Glutamatergic neuron (in vitro differentiated cells): ENCODE measurements around the gene DDX27. TPM values are rescaled to one million over a fixed set of nuclear protein-coding genes. Genes with fewer than 3 reads are reported as not detected.

ENCODE experiments used
- DNase-seq: peaks from one replicate; pipeline ENCODE4 v3.0.0; 2022
- H3K27ac Mint-ChIP-seq: one replicate; pipeline ENCODE4 v1.8.0; 2020; ENCODE audit warnings: mild to moderate bottlenecking, mixed read lengths, inconsistent platforms; ENCODE audit not compliant: unreplicated experiment
- H3K27me3 Mint-ChIP-seq: one replicate; pipeline ENCODE4 v1.8.0; 2020; ENCODE audit warnings: mild to moderate bottlenecking, moderate library complexity, mixed read lengths, inconsistent platforms; ENCODE audit not compliant: unreplicated experiment
- H3K36me3 Mint-ChIP-seq: one replicate; pipeline ENCODE4 v1.8.0; 2020; ENCODE audit warnings: mild to moderate bottlenecking, mixed read lengths, inconsistent platforms; ENCODE audit not compliant: unreplicated experiment
- H3K4me1 Mint-ChIP-seq: one replicate; pipeline ENCODE4 v1.8.0; 2020; ENCODE audit warnings: mild to moderate bottlenecking, low read depth, mixed read lengths, inconsistent platforms; ENCODE audit not compliant: unreplicated experiment
- H3K4me3 Mint-ChIP-seq: one replicate; pipeline ENCODE4 v1.8.0; 2020; ENCODE audit warnings: mild to moderate bottlenecking, mixed read lengths, inconsistent platforms; ENCODE audit not compliant: unreplicated experiment
- H3K9me3 Mint-ChIP-seq: one replicate; pipeline ENCODE4 v1.8.0; 2020; ENCODE audit warnings: mild to moderate bottlenecking, moderate library complexity, mixed read lengths, inconsistent platforms; ENCODE audit not compliant: unreplicated experiment
- total RNA-seq: library from RNA; stranded (reverse); fragmentation: NEBNext Ultra II Directional; extraction: Animal tissue kit (Norgen Biotek cat#: 25700); gene quantifications from one replicate; pipeline ENCODE4 v1.2.1, GENCODE V29; 2021; ENCODE audit not compliant: unreplicated experiment
- TF ChIP-seq, protein P1 (sequence below): fragments of 200-600 bp; sonication (generic); IDR thresholded peaks from one replicate; pipeline ENCODE4 v1.5.0; 2021; ENCODE audit not compliant: partially characterized antibody, unreplicated experiment

DDX27 gene
- total RNA-seq, 1 donor from 2014 or later: 31.4 TPM

DNA sequence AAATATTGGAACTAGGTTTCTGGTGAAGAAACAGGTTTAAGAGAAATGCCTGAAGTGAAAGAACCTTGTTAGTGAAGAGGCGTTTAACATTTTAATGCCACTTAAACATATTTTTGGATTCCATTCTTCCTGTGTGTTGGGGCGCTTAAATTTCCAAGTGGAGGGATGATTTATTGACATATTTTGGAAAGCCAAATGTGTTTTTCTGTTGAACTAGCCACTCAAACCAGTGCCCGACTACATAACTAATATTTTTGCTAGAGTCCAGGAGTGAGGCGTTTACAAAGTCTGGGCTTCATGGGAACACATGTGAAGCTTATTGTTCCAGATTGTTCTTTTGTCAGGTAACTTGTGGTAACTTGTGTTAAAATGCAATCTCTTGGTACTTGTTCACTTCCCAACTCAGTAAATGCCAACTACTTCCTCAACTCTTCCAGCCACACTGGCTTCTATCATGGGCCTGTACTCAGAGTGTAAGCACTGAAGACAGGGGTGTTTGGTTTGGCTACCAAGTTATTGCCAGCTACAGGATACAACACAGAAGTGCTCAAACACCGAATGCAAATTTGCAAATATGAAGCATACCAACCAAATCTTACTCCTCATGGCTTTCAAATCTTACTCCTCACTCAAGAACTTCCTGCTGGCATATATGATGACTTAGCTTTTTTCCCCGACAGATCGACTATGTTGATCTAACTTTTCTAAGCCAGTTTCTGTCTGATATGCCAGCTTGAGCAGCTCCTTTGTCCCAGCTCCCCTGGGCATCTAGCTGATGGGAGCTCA lies 60.7 kb downstream of the DDX27 start:
- no peak for DNase-seq
- Mint-ChIP-seq H3K9me3 (peaks cover 38% of the 10 kb centered on the region), H3K36me3 (peaks cover 49% of the 10 kb centered on the region), H3K4me3 (peak overlapping the region; percentile 99), H3K4me1 (peaks cover 43% of the 10 kb centered on the region), H3K27me3 (peaks cover 18% of the 10 kb centered on the region), H3K27ac (peak overlapping the region; percentile 96)
- TF ChIP-seq, protein P1, sequence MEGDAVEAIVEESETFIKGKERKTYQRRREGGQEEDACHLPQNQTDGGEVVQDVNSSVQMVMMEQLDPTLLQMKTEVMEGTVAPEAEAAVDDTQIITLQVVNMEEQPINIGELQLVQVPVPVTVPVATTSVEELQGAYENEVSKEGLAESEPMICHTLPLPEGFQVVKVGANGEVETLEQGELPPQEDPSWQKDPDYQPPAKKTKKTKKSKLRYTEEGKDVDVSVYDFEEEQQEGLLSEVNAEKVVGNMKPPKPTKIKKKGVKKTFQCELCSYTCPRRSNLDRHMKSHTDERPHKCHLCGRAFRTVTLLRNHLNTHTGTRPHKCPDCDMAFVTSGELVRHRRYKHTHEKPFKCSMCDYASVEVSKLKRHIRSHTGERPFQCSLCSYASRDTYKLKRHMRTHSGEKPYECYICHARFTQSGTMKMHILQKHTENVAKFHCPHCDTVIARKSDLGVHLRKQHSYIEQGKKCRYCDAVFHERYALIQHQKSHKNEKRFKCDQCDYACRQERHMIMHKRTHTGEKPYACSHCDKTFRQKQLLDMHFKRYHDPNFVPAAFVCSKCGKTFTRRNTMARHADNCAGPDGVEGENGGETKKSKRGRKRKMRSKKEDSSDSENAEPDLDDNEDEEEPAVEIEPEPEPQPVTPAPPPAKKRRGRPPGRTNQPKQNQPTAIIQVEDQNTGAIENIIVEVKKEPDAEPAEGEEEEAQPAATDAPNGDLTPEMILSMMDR: no peak

DNA sequence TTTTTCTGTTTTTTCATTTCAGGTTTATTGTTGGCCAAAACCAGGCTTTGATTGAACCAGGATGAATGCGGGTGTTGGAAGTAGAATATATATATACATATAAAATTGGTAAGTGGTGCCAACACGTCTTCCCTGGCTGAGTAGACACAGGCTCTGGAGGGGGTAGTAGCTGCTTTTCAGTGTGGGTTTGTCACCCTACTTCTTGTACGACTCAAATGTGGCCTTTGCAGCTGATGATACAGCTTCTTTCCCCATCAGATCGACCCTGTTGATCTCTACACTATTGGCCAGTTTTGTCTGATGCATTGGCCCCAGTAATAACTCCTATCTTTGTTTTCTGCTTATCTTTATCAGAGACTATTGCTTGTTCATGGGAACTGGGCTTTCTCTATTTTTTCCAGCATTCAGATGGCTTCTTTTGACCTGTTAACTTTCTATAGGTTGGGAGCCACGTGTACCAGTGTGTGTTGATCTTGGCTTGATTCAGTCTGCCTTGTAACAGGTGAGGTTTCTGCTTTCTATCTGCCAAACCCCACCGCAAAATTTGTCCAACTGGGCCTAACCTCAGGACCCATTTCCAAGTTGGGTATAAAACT lies 61.3 kb downstream of the DDX27 start:
- TF ChIP-seq, protein P1: no peak
- H3K9me3 Mint-ChIP-seq: peaks cover 38% of the 10 kb centered on the region
- H3K4me3 Mint-ChIP-seq: peak overlapping the region; percentile 99
- peaks cover 56% of the 10 kb centered on the region for H3K36me3 Mint-ChIP-seq
- H3K27ac Mint-ChIP-seq: peak overlapping the region; percentile 52
- peaks cover 18% of the 10 kb centered on the region for H3K27me3 Mint-ChIP-seq
- H3K4me1 Mint-ChIP-seq: peaks cover 44% of the 10 kb centered on the region
- no peak for DNase-seq

DNA sequence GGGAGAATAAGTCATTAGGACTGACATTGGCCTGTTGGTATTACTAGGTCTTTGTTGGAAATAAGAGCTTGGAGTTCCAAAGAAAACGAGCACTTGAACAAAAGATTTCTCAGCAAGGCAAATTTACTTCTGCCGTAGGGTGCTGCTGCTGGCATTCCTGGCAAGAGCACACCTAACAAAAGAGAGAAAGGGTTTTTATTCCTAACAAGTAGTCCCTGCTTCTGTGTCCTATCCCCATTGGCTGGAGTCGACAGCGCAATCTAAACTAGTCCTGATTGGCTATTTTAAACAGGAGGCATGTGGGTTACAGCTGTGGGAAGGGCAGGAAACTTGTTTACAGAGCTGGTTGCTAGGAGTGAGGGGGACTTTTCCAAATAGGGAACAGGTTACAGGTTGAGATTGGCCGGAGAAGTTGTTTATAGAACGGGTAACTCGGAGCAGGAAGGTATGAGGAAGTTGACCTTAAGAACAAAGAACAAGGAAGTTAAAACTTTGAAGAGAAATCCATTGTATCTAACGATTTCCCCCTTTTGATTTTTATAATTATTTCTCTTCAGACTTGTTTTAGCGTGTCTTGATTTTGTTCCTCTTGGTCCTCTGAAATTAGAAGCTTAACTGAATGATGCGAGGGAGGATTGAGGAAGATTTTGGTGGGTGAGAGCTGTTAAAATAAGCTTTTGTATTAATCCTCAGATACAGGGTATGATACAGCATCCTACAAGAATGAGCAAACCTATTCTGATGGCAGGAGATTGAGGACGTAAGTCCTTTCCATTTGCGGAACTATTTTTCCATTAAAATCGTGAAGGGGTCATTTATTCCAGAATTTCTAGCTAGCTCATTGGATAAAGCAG lies 62.1 kb downstream of the DDX27 start:
- Mint-ChIP-seq H3K27me3 (peaks cover 22% of the 10 kb centered on the region), H3K36me3 (peaks cover 63% of the 10 kb centered on the region), H3K9me3 (peaks cover 43% of the 10 kb centered on the region), H3K4me3 (peak overlapping the region; percentile 99), H3K27ac (peak overlapping the region; percentile 52), H3K4me1 (peaks cover 44% of the 10 kb centered on the region)
- no peak for DNase-seq
- TF ChIP-seq, protein P1: no peak

DNA sequence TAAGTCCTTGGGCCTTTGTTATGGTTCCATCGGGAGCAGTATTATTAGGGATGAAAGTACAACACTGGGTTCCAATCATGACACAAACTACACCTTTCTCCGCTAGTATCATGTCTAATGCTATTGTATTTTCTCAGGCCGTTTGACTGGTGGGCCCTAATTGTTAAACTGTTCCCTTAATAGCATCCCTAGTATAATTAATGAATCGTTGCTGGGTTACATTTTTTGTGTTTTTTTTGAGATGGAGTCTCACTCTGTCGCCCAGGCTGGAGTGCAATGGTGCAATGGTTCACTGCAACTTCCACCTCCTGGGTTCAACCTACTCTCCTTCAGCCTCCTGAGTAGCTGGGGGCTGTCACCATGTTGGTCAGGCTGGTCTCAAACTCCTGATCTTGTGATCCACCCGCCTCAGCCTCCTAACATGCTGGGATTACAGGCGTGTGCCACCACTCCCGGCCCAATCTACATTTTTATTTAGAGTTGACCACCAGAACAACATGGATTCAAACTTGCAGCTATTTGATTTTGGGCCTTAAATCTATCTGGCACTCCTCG lies 62.8 kb downstream of the DDX27 start:
- peak overlapping the region; percentile 99 for H3K4me3 Mint-ChIP-seq
- H3K27me3 Mint-ChIP-seq: peaks cover 19% of the 10 kb centered on the region
- H3K4me1 Mint-ChIP-seq: peaks cover 37% of the 10 kb centered on the region
- DNase-seq: no peak
- TF ChIP-seq, protein P1: no peak
- peaks cover 71% of the 10 kb centered on the region for H3K36me3 Mint-ChIP-seq
- H3K9me3 Mint-ChIP-seq: peaks cover 46% of the 10 kb centered on the region
- peak overlapping the region; percentile 17 for H3K27ac Mint-ChIP-seq
